Spleen (tissue), 11 donors: Measurements from ENCODE around the gene TCHHL1. TPM values are rescaled to one million over a fixed set of nuclear protein-coding genes. Genes with fewer than 3 reads are reported as not detected.
"Not testable (repeated sequence)": the region's sequence is repeated elsewhere in the genome, so short reads cannot be mapped to it uniquely, and the experiment has no call there.

Experiments
- DNase-seq: peaks from one replicate; pipeline ENCODE4 v3.0.0-alpha.2; 2020
- H3K27ac ChIP-seq, 8 donors: fragments of 200-600 bp; sonication (generic) in 7 of 8; 1 replicate in 4 of 8; 2 replicates in 4 of 8; pipeline versions ENCODE4 v1.5.0 to v1.8.0; 2016 to 2021; ENCODE audit warnings: inconsistent platforms in 4 of 8, mild to moderate bottlenecking in 4 of 8, moderate library complexity in 1 of 8
- H3K27me3 ChIP-seq, 7 donors: fragments of 200-600 bp; sonication (generic) in 6 of 7; replicated peaks in 1 of 7; 1 replicate in 4 of 7; 2 replicates in 3 of 7; pipeline versions ENCODE4 v1.5.0 to v1.8.0; 2016 to 2021; ENCODE audit warnings: inconsistent platforms in 3 of 7, mild to moderate bottlenecking in 1 of 7
- H3K36me3 ChIP-seq, 6 donors: fragments of 200-600 bp; sonication (generic) in 5 of 6; 1 replicate in 4 of 6; 2 replicates in 2 of 6; pipeline versions ENCODE4 v1.5.0 to v1.8.0; 2016 to 2021; ENCODE audit warnings: inconsistent platforms in 2 of 6
- H3K4me1 ChIP-seq, 6 donors: fragments of 200-600 bp; sonication (generic) in 5 of 6; 1 replicate in 3 of 6; 2 replicates in 3 of 6; pipeline versions ENCODE4 v1.5.0 to v1.8.0; 2016 to 2021; ENCODE audit warnings: inconsistent platforms in 3 of 6
- H3K4me3 ChIP-seq, 8 donors: fragments of 200-600 bp; sonication (generic) in 7 of 8; 1 replicate in 4 of 8; 2 replicates in 4 of 8; pipeline versions ENCODE4 v1.5.0 to v1.8.0; 2016 to 2021; ENCODE audit warnings: inconsistent platforms in 4 of 8, mild to moderate bottlenecking in 4 of 8, moderate library complexity in 2 of 8
- H3K9me3 ChIP-seq, 8 donors: fragments of 200-600 bp; sonication (generic) in 7 of 8; 1 replicate in 4 of 8; 2 replicates in 4 of 8; pipeline versions ENCODE4 v1.5.0 to v1.8.0; 2016 to 2021; ENCODE audit warnings: inconsistent platforms in 4 of 8
- POLR2A ChIP-seq, 3 donors: fragments of 450-650 bp; IDR thresholded peaks; one replicate each; pipeline ENCODE4 v1.5.1; 2017; ENCODE audit warnings: antibody characterized with exemption in 3 of 3, mild to moderate bottlenecking in 1 of 3
- POLR2AphosphoS5 ChIP-seq, 3 donors: sonication (generic); formaldehyde crosslinking; IDR thresholded peaks; one replicate each; pipeline ENCODE4 v1.5.1; 2017; ENCODE audit warnings: antibody characterized with exemption in 3 of 3
- WGBS, 5 donors: extraction: QIAGEN DNeasy Blood & Tissue Kit in 3 of 5; methylation state at CpG; one replicate each; pipeline versions ENCODE4 v1.1.5 to v1.1.7; 2013 to 2018; 5-methylcytosine and 5-hydroxymethylcytosine counted together
- intact Hi-C: fragments of 100-400 bp; cut with DNase I; formaldehyde crosslinking; loops from one replicate; pipeline ENCODE4 v1.15.0; 2023; ENCODE audit warnings: low total_unique reads
- polyA plus RNA-seq, 3 donors: library from polyadenylated mRNA; stranded (reverse); fragments of 200-250 nt; gene quantifications; one replicate each; pipeline ENCODE4 v1.2.1, GENCODE V29; 2013
- total RNA-seq, 7 donors: library from RNA; depleted of rRNA in 3 of 7; stranded (reverse); fragments of >200 nt in 3 of 7; fragmentation: NEBNext Ultra II Directional in 4 of 7; extraction: Animal tissue kit (Norgen Biotek cat#: 25700) in 4 of 7; gene quantifications; one replicate each; pipeline versions ENCODE4 v1.1.0 to v1.2.1, GENCODE V29; 2016 to 2021
- TF ChIP-seq, protein P1 (sequence below), 11 experiments: fragments of 200-600 bp in 7 of 11; fragments of 450-650 bp in 4 of 11; sonication (generic) in 4 of 11; IDR thresholded peaks in 8 of 11; conservative IDR thresholded peaks in 3 of 11; 1 replicate in 7 of 11; 2 replicates in 4 of 11; pipeline versions ENCODE4 v1.4.0 to v1.8.0; 2016 to 2021; ENCODE audit warnings: antibody characterized with exemption in 11 of 11, inconsistent platforms in 4 of 11, mild to moderate bottlenecking in 1 of 11
- donor health status: healthy with polysubstance abuse.
- donor health status: DM: no; HTN: no; CAD: no; lungs with moderate emphysema.
- donor health status: DM: no; HTN: no; CAD: no.
- donor health status: Bipolar disorder and iron deficiency.
- donor health status: healthy.
- donor health status: DM: no; HTN: no; CAD: no.
- donor health status: DM: yes; HTN: yes; CAD: no.

TCHHL1 gene
- total and polyA plus RNA-seq, 10 donors: not detected

GRCh38 chr1:152096931-152097330 is 8.1 kb upstream of the TCHHL1 start:
- WGBS, 5 donors: 55 to 72% (median 63%) methylated on average over 3 of the region's 3 CpGs
- intact Hi-C loops: no loop called here
- DNase-seq: no peak

GRCh38 chr1:152086760-152087159 is 2.1 kb downstream of the TCHHL1 start:
- no peak for DNase-seq
- no peak overlapping the region for H3K27ac ChIP-seq
- no peaks in the 10 kb centered on the region for H3K36me3 ChIP-seq
- intact Hi-C loops: no loop called here
- peaks cover 0 to 2% (median 0%) of the 10 kb centered on the region in 8 donors for H3K9me3 ChIP-seq
- TF ChIP-seq POLR2A (IDR thresholded peaks at IDR 0.05): no peak
- TF ChIP-seq, protein P1, sequence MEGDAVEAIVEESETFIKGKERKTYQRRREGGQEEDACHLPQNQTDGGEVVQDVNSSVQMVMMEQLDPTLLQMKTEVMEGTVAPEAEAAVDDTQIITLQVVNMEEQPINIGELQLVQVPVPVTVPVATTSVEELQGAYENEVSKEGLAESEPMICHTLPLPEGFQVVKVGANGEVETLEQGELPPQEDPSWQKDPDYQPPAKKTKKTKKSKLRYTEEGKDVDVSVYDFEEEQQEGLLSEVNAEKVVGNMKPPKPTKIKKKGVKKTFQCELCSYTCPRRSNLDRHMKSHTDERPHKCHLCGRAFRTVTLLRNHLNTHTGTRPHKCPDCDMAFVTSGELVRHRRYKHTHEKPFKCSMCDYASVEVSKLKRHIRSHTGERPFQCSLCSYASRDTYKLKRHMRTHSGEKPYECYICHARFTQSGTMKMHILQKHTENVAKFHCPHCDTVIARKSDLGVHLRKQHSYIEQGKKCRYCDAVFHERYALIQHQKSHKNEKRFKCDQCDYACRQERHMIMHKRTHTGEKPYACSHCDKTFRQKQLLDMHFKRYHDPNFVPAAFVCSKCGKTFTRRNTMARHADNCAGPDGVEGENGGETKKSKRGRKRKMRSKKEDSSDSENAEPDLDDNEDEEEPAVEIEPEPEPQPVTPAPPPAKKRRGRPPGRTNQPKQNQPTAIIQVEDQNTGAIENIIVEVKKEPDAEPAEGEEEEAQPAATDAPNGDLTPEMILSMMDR (IDR thresholded peaks at IDR 0.05 in 8 of 11, conservative IDR thresholded peaks at IDR 0.05 in 3 of 11): no peak
- TF ChIP-seq POLR2AphosphoS5 (IDR thresholded peaks at IDR 0.05): no peak
- H3K27me3 ChIP-seq: peaks cover 0 to 42% (median 7%) of the 10 kb centered on the region in 7 donors
- no peak overlapping the region for H3K4me3 ChIP-seq
- H3K4me1 ChIP-seq: no peaks in the 10 kb centered on the region

More at GRCh38 chr1:152096931-152097330, 8.1 kb upstream of the TCHHL1 start:
- Histone ChIP-seq H3K36me3 (no peaks in the 10 kb centered on the region), H3K27me3 (peaks cover 0 to 52% (median 12%) of the 10 kb centered on the region in 7 donors), H3K27ac (no peak overlapping the region), H3K9me3 (peaks cover 0 to 43% (median 23%) of the 10 kb centered on the region in 8 donors), H3K4me1 (no peaks in the 10 kb centered on the region), H3K4me3 (no peak overlapping the region)
- no peak for TF ChIP-seq POLR2A (IDR thresholded peaks at IDR 0.05)
- no peak for TF ChIP-seq POLR2AphosphoS5 (IDR thresholded peaks at IDR 0.05)
- TF ChIP-seq, protein P1 (IDR thresholded peaks at IDR 0.05 in 8 of 11, conservative IDR thresholded peaks at IDR 0.05 in 3 of 11): no peak

GRCh38 chr1:152084853-152085252 is 4.0 kb downstream of the TCHHL1 start:
- Histone ChIP-seq H3K27me3 (peaks cover 0 to 39% (median 7%) of the 10 kb centered on the region in 7 donors), H3K4me3 (no peak overlapping the region), H3K4me1 (no peaks in the 10 kb centered on the region), H3K36me3 (no peaks in the 10 kb centered on the region), H3K27ac (no peak overlapping the region), H3K9me3 (no peaks in the 10 kb centered on the region)
- intact Hi-C loops: no loop called here
- 30 to 49% (median 41%) methylated on average over 1 of the region's 1 CpG for WGBS, 5 donors
- DNase-seq: no peak
- TF ChIP-seq, protein P1 (IDR thresholded peaks at IDR 0.05 in 8 of 11, conservative IDR thresholded peaks at IDR 0.05 in 3 of 11): no peak
- TF ChIP-seq POLR2A (IDR thresholded peaks at IDR 0.05): no peak

DNA sequence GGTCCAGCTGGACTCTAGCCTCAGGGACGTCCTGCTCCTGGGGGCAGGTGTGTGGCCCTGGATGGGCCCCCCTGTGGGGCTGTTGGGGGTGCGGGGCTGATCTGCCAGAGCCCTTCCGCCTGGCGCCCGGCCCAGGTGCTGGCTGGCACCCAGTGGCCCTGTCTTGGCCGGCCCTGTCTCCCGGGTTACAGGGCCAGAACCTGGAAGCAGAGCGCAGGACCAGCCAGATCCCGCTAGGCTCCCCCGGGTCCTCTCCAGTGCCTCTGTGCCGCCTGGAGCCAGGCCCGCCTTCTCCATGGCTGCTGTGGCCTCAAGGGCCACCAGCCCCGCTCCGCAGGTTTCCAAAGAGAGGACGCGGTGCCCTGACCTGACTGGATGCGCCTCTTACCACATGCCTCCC is 7.8 kb downstream of the TCHHL1 start:
- H3K36me3 ChIP-seq, H3K27ac ChIP-seq, intact Hi-C loops, H3K4me3 ChIP-seq, DNase-seq, H3K4me1 ChIP-seq, H3K9me3 ChIP-seq: not testable (repeated sequence)
- 91 to 100% (median 95%) methylated on average over 4 to 17 of the region's 17 CpGs for WGBS, 5 donors
- peaks cover 0 to 36% (median 0%) of the 10 kb centered on the region in 7 donors for H3K27me3 ChIP-seq

- H3K27ac ChIP-seq, H3K9me3 ChIP-seq, intact Hi-C loops, DNase-seq, H3K36me3 ChIP-seq, H3K4me1 ChIP-seq, H3K4me3 ChIP-seq: not testable (repeated sequence)
- H3K27me3 ChIP-seq: peaks cover 0 to 39% (median 0%) of the 10 kb centered on the region in 7 donors
- 84 to 94% (median 91%) methylated on average over 17 of the region's 17 CpGs for WGBS, 5 donors
These were observed 8.4 kb downstream of the TCHHL1 start for GRCh38 chr1:152080494-152080893.
